IPS DF 4.7 (cell line): Measurements from ENCODE around the gene SLC8A2.

Source experiments
- DNase-seq: peaks from one replicate; pipeline ENCODE4 v3.0.0-alpha.2; 2013; ENCODE audit warnings: low spot score; ENCODE audit errors: extremely low read depth

Gene SLC8A2

DNA sequence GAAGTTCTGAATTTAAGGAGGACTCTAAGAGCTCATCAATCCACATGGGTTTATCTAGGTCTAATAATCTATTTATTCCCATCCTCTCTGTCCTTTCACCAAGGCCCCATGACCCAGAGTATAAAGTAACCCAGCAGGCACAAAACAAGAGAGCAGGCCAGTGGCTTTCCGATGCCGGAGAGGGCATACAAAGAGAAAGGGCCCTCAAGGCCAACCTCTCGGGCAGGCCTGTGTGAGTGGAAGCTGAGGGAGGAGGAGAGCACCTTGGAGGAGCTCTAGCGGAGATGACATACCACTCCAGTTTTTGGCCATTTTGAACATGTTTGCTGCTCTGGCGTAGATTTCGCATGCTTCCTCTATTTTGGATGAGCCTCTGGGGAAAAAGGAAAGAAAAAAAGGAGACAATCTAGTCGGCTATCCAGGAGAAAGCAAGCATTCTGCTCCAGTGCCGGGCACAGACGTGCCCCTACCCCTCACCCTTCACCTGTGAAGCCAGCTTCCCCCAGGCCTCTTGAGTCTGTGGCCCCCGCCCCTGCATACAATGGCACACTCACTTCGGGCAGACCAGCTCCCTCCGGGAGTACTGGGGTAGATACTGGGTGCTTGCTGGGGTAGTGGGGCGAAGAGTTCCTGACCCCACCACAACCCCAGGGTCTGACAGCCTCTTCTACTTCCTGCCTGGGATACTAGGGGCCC, 31.6 kb upstream of the SLC8A2 start:
- DNase-seq = no peak

DNA sequence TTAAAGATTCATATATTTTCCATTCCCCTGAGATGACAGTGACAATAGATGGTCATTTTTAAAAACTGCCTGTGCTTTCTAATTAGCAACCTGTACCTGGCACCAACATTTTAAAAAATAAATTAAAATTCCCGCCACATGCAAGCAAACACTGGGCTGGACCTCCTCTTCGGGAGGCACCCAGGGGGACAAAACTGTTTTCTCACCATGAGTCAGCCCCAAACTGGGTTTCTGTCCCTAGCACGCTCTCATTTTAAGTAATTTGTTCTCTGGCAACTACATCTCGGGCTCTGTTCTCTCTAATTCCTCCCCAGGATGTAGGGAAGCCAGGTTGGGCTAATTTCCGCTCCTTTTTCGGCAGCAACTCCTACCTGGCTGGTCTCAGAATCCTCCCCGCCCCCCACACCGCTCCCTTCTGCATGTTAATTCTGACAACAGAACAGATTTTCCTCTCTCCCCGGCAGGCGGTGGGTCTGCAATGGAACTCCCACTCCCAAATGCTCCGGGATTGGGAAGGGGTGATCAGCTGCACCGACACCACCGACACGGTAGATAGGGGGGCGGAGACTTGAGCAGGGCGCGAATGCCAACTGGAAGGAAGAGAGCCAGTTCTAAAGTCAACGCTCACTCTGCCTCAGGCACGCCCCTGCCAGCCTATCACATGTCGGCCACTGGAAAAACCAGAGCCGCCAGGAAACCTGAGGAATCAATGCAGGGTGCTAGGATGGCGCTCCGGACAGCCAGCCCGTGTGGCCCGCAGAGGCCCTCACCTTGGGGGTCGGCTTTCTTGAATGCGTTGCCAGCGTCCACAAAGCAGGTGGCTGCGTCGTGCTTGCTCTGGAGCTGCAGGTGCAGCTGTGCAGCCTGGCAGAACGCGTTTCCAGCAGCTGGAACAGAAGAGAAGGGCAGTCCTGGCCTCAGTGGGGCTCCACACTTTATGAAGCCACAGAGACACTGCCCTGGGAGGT, 28.5 kb upstream of the SLC8A2 start:
- no peak for DNase-seq

DNA sequence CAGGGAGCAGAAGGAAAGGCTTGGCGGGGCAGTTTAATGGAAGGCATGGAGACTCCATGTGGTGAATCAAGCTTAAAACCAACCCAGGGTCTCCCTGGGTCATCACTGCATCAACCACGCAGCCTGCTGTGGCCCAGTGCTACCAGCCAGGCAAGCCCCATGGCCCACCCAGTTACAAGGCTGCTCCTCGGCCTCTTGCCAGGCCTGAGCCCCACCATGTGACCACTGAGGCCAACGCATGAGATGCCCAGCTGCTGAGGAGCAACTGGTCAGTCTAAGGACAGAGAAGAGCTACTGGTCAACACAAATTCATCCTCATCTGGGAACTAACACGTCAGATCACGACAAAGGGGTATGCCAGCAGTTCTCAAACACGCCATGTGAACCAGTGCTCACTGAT, 27.7 kb upstream of the SLC8A2 start:
- DNase-seq = no peak

DNA sequence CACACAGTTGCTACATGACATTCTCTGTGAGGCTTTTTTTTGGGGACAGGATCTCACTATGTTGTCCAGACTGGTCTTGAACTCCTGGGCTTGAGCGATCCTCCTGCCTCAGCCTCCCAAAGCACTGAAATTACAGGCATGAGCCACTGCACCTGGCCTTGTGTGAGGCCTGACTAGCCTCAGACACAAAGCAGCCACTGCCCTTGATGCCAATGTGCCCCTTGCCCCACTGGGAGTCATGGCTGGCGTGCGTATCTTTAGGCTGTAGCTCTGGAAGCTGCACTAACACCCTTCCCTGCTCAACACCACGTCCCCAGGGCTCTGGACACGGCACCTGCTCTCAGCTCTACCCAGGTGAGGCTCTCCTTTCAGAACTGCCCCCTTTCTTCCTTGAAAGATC, 26.9 kb upstream of the SLC8A2 start:
- no peak for DNase-seq

DNA sequence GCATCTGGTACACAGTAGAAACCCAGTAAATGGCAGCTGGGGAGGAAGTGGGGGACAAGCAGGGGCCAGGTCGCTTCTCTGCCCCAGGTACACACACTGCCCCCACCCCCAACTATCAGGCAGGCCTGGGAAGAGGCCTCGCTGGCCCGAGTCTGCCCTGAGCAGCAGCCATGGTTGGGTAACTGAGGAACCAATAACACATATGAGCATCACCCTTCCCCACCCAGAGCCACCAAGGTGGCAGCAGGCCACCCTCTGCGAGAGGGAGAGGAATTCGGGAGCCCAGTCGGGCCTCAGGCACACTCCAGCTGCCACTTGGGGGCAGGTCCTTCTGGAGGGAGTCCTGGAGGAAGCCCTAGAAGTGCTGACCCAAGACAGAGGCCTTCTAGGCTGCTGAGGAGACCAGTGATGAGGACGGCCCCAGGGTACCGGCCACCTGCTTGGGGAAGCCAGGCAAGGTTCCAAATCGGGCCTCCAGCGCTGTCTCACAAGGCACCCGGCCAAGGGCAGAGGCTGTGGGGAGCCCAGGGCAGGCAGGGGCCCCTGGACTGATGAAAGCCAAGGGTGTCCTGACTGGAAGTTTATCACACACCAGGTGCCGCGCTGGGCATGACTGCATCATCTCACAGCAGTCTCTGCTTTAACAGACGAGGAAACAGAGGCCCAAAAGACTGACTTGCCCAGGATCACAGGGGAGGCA, 26.3 kb upstream of the SLC8A2 start:
- no peak for DNase-seq

DNA sequence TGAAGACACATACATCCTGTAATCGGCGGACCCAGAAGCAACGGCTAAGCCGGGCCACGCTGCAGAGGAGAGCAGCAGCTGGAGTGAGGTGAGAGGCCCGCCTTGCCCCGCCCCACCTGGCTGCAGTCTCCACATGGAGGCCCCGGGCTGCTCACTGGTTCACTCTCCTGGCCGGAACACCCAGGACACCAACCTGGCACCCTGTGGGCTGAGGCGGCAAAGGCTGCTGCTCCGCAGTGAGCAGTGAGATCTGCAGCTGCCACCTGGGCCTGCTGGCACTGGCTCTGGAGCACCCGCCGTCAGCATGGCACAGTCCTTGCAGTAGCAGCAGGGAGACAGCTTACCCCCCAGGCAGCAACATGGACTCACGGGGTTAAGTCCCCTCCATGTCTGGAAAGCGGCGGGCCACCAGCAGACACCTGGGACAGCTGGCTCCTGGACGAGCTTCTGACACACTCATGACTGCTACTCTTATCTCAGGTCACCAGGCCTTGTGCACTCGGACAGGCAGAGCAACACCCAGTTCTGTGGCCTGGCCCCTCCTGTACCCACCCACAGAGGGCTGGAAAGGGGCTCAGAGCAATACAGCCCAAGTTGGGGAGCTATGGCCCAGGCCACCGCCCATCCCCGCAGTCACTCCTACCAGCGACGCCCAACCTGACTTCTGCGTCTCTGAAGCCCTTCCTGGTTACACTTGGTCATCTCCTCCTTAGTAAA, 25.5 kb upstream of the SLC8A2 start:
- DNase-seq = no peak

DNA sequence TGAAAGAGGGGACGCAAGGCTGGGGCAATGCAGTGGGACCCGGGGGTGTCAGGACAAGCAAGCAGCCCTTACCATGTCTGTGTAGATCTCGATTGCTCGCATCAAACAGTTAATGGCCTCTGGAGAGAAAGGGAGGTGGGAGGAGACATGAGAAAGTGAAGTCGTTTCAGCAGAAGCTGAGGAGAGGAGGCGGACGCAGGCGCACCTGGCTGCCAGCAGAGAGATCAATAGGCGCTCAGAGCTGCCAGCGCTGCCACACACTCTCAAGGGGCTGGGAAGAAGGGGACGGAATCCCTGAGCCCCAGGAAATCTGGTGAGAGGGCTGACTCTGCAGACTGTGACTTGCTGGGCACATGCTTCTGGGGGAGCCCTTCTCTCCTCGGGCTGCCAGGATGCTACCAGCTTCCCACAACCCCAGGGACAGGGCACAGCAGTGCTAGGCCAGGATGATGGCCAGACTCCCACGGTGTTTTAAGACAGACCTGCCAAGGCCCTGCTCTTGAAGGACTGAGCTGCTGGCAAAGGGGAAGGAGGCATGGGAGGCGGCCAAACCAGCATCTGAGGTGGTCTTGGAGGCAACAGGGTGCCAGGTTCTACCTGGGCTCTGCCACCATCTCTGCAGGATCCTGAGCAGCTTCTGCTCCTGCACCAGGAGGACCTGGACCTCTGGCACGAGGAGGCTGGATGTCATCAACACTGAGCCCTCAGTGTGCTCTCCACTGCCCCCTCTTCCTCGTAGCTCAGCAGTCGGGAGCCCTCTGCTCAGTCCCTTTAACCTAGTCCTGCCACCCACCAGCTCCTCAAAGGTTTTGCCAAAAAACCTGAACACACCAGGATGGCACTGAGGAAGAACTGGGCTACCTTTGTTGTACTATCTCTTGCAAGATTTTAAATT, 24.0 kb upstream of the SLC8A2 start:
- no peak for DNase-seq

DNA sequence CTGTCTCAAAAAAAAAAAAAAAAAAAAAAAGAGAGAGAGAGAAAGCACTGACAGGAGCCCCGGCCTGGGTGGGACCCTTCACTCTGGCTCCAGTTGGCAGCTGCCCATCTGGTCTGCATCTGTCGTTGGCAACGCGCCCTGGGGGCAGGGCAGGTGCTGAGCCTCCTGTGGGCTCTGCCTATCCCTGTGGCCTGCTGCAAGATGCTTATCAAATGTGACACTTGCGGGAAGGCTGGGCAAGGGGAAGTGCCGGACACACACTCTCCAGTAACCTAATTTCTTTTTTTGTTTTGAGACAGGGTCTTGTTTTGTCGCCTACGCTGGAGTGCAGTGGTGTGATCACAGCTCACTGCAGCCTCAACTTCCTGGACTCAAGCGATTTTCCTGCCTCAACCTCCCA, 23.0 kb upstream of the SLC8A2 start:
- no peak for DNase-seq

DNA sequence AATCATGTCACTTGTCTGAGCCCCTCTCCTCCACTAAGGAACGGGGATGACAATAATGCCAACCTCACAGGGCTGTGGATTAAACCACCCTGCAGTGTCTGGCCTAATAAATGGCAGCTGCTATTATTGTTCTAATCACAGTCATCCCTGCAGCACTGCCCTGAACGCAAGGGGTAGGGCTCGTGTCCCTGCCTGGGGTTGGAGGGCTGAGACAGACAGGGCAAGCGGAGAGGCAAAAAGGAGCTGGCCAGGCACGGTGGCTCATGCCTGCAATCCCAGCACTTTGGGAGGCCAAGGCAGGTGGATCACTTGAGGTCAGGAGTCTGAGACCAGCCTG, 22.5 kb upstream of the SLC8A2 start:
- no peak for DNase-seq

DNA sequence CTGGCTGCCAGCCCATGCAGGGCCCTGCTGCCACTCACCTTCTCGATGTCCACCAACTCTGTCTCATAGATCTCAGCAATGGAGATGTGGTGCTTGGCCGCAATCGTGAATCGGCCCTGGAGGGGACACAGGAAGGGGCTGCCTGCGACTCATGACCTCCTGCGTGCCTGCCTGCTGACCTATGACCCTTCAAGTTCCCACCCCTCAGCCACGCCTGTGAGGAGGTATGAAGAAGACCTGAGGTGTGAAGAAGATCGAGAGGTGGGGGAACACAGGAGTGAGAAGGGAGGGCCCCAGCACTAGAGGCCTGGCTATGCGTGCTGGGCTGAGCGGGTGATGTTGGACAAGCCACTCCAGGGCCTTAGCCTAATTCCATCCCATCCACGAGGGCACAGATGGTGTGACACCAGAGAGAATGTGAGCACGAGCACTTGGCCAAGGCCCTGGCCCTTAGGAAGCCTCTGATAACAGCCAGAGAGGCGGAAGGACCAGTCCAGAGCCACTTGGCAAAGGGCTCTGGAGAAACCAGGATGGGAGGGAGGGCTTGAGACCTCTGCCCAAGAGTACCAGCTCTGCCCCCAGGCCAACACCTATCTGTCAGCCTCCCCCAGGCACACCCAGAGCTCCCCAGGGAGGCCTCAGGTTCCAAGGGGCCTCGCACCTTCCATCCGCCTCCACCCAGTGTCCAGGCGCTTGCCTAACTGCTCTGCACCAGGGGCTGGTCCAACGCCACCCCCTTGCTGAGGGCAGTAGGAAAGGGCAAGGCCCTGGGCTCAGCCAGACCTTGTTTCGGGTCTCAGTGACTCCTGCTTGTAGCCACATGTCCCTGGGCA, 21.9 kb upstream of the SLC8A2 start:
- no peak for DNase-seq

DNA sequence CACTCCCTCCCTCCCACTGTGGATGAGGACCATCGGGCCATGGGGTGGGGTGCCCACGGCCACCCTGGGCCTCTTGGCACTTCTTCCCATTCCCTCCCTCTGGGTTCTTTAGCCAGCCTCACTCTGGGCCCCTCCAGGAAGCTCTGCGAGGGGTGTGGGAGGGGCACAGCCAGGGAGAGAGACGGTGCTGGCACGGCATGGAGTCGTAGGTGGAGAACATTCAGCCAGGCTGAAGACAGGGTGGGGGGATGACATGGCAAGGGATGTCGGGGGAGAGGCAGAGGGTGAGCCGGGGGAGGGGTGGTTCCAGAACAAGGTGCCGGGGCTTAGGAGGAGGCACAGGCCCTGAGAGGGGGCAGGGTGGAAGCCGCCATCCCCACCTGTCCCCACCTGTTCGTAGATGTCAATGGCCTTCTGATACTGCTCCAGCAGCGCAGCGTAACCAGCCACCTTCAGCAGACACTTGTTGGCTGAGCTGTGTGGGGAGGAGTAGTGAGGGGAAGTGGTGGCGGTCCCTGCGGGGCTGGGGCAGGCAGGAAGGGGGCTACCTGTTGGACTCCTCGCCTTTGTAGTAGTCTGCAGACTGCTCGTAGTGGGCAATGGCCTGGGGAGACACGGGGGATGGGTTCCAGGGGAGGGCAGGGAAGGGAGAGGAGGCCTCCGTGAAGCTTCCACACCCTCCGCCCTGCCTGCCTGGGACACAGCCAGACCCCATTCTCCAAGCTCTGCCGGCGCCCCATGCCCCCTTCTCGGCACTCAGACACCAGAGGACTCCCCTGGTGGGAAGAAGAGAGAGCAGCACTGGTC, 21.1 kb upstream of the SLC8A2 start:
- no peak for DNase-seq

DNA sequence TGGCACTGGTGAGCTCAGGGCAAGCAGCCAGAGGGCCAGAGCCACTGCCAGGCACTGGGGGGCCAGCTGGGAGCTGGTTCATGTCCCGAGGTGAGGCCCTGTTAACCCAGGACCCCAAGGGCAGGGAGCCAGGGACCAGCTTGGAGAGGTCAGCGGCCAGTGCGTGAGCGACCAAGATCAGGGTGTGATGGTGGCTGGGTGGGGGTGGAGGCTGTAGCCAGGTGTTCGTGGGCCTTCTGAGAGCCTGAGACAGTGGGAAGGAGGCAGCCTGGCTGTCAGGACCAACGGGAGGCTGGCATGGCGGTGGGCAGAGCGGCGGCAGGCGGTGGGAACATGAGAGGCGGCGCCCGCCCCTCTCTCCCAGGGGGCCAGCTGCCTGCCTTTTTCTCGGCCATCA, 20.4 kb upstream of the SLC8A2 start:
- DNase-seq = no peak

DNA sequence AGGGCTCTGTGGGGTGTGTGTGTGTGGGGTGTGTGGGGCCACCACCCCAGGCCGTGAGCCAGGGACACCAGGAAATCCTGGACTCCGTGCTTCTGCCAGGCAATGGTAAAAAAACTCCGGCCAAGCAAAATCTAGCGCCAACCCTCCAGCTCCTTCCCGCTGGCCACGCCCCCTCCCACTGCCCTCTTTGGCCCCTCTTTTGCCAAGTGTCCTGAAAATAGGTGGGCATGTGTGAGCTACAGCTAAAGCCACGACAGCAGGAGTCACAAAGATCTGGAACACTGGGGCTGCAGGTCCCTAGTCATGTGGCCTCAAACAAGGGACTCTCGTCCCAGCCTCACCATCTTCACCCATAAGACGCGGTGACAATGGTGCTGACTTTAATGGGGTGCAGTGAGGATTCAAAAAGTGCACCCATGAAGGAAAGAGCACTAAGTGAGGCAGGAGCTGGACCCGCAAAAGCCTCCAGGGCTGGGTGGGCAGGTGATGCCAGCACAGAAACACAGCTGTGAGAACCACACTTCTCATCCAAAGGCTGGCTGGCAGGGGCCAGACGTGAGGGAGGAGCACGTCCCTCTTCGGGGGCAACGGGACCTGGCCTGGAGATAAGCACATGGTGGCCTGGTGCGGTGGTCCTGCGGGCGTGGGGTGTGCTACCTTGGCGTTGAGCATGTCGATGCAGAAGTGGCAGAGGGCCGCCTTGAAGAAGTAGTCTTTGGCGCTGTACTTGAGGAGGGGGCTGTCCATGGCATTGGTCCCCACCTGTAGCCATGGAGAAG, 19.9 kb upstream of the SLC8A2 start:
- no peak for DNase-seq

DNA sequence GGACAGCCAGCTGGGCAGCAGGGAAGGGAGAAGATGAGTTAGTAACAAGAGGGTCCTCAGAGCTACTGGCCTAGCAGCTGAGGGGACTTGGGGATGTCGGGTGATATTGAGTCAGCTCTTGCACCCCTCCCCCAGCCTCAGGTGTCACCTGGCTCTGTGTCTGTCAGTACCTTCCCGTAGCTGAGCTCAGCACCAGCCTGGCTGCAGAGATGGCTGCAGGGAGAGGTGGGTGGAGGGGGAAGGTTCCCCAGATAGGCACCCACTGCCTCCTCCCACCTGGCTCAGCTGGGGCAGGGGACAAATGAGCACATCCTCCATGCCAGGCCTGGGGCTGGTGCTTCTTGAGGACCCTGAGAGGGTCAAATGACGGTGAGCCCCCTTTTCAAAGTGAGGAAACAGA, 19.2 kb upstream of the SLC8A2 start:
- no peak for DNase-seq

DNA sequence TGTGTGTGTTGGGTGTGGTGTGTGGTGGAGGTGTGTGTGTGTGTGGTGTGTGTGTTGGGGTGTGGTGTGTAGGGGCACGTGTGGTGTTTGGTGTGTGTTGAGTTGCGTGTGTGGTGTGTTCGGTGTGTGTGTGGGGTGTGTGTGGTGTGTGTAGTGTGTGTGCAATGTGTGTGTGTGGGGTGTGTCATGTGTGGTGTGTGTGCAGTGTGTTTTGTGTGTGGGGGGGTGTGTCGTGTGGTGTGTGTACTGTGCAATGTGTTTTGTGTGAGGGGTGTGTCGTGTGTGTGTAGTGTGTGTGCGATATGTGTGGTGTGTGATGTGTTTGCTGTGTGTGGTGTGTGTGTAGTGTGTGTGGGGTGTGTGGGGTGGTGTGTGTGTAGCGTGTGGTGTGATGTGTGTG, 18.3 kb upstream of the SLC8A2 start:
- DNase-seq = no peak

DNA sequence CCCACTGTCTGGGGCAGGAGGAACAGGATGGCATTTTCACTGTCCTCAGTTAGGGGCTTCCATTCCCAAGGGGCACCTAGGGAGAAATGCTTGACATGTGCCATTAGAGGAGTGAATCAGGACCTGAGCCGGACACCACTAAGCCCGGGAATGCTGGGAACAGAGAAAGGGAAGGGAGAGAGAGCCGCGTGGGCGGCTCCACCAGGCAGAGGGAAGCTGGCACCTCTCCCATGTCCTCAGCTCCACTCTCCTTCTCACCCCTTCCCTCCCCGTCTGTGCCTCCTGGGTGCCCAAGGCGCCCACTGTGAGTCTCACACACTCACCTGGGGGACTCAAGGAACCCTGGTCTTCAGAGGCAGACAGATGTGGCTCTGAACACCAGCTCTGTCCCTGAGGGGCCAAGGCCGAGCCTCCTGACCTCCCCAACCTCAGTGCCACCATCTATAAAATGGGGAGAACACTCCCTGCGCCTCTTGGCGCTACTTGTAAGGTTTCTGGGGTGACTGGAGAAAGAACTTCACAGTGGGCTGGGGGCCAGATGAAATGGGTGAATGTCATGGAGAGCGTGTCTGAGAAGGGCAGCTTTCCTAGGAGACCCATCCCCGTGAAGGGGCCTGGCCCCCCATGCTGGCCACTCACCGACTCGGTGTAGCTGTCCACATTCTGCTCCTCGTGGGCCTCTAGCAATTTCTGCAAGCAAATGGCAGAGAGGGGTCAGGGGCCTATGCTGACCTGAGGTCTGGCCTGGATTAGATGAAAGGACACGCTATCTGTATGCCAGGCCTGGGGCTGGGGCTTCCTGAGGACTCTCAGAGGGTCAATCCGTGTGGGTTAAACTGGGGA, 17.6 kb upstream of the SLC8A2 start:
- DNase-seq = no peak
